Tibial nerve (tissue), 4 donors: Measurements from ENCODE around the gene LETM1.
A peak's percentile ranks its signal among the peaks of the same experiment; 100 is the strongest.

Experiments used
- EP300 ChIP-seq, 2 donors: sonication (generic); formaldehyde crosslinking; IDR thresholded peaks; one replicate each; pipeline ENCODE4 v1.6.1; 2017; ENCODE audit warnings: antibody characterized with exemption in 2 of 2, mild to moderate bottlenecking in 1 of 2
- POLR2A ChIP-seq, 2 donors: fragments of 450-650 bp; IDR thresholded peaks; one replicate each; pipeline ENCODE4 v1.6.1; 2017; ENCODE audit warnings: antibody characterized with exemption in 2 of 2, mild to moderate bottlenecking in 2 of 2, moderate library complexity in 2 of 2
- TF ChIP-seq, protein P1 (sequence below), 5 experiments: fragments of 200-600 bp in 3 of 5; fragments of 450-650 bp in 2 of 5; sonication (generic) in 3 of 5; IDR thresholded peaks; one replicate each; pipeline ENCODE4 v1.5.1; 2016 to 2019; ENCODE audit warnings: antibody characterized with exemption in 5 of 5, mild to moderate bottlenecking in 3 of 5, moderate library complexity in 2 of 5

DNA sequence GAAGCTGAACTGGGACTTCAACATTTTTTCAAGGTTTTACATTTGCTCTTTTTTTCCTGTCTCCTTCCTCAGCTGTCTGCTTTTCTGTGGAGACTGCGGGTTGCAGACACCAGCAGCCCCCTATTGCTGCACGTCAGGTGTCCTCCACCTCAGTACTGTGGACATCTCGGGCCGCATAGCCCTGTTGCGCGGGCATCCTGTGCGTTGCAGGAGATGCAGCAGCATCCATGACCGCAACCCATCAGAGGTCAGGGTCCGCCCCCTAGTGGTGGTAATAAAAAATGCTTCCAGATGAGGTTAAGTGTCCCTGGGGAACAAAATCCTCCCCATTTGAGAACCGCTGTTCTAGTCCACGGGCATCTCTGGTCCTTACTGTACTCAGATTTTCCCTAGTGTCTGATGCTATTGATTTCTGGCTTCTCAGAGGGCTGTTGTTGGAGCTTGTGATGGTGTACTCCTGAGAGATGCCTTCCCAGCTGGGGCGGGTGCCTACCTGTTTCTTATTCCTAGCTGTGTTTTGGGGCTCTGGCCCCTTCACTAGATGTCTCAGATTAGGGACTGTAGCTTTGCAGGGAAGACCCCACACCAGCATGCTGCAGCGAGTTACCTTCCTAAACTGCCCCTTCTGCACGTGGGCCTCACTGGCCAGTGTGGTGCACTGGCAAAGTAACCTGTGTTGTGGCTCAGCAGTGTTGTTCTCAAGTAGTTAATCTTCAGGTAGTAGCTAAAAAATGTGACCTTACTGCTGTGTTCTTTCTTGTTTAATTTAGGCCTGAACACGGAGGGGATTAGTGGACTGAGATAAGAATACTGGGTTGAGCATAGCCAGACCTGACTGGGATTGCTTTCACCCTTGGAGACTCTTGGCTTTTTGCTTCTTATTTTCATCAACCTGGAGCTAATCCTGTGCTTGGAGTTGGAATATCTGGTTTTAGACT, 43.5 kb upstream of the LETM1 start:
- no peak for TF ChIP-seq POLR2A (IDR thresholded peaks at IDR 0.05)
- TF ChIP-seq, protein P1, sequence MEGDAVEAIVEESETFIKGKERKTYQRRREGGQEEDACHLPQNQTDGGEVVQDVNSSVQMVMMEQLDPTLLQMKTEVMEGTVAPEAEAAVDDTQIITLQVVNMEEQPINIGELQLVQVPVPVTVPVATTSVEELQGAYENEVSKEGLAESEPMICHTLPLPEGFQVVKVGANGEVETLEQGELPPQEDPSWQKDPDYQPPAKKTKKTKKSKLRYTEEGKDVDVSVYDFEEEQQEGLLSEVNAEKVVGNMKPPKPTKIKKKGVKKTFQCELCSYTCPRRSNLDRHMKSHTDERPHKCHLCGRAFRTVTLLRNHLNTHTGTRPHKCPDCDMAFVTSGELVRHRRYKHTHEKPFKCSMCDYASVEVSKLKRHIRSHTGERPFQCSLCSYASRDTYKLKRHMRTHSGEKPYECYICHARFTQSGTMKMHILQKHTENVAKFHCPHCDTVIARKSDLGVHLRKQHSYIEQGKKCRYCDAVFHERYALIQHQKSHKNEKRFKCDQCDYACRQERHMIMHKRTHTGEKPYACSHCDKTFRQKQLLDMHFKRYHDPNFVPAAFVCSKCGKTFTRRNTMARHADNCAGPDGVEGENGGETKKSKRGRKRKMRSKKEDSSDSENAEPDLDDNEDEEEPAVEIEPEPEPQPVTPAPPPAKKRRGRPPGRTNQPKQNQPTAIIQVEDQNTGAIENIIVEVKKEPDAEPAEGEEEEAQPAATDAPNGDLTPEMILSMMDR (IDR thresholded peaks at IDR 0.05): peak; percentile 83 to 88 (median 87)
- no peak for TF ChIP-seq EP300 (IDR thresholded peaks at IDR 0.05)
